PC-3 (cell line): ENCODE data around the gene FANCG. TPM values are rescaled to one million over a fixed set of nuclear protein-coding genes. Genes with fewer than 3 reads are reported as not detected.

Experiments
- ATAC-seq: fragments of 200-7000 bp; cut with Tn5 transposase; 2 replicates; pipeline ENCODE4 v1.9.1; 2020; ENCODE audit warnings: mild to moderate bottlenecking, moderate library complexity
- BruUV-seq: library from RNA; stranded (reverse); fragments of 400-500 nt; replicated peaks from 2 replicates; lab custom pipeline; 2021; lab: Mats Ljungman, UMichigan
- CTCF ChIA-PET: fragments of 300-600 bp; sonication (Branson Sonifier 250); formaldehyde crosslinking; loops from one replicate; lab custom pipeline; 2022; ENCODE audit warnings: antibody characterized with exemption; lab: Charles Lee
- POLR2A ChIA-PET: fragments of 300-600 bp; sonication (Branson Sonifier 250); formaldehyde crosslinking; loops from one replicate; lab custom pipeline; 2022; ENCODE audit warnings: antibody characterized with exemption; ENCODE audit not compliant: unreplicated experiment; lab: Charles Lee
- DNase-seq: peaks from one replicate; pipeline ENCODE4 v3.0.0-alpha.2; 2015
- H2AFZ ChIP-seq: fragments of 300-600 bp; sonication (generic); 2 replicates; pipeline ENCODE4 v1.6.0; 2016; ENCODE audit warnings: antibody characterized with exemption, low read length
- H3F3A ChIP-seq: fragments of 300-600 bp; sonication (generic); one replicate; pipeline ENCODE4 v1.6.0; 2017; ENCODE audit warnings: antibody characterized with exemption, low read length, control low read depth, mild to moderate bottlenecking; ENCODE audit not compliant: unreplicated experiment
- H3K27ac ChIP-seq: fragments of 300-600 bp; sonication (generic); 2 replicates; pipeline ENCODE4 v1.5.1; 2016; ENCODE audit warnings: mild to moderate bottlenecking, low read length
- H3K27me3 ChIP-seq: fragments of 300-600 bp; sonication (generic); 2 replicates; pipeline ENCODE4 v1.6.1; 2016; ENCODE audit warnings: low read length, mixed read lengths
- H3K36me3 ChIP-seq: fragments of 300-600 bp; sonication (generic); 2 replicates; pipeline ENCODE4 v1.6.1; 2016; ENCODE audit warnings: low read depth, mixed run types, low read length, mixed read lengths
- H3K4me1 ChIP-seq: fragments of 300-600 bp; sonication (generic); 2 replicates; pipeline ENCODE4 v1.5.1; 2016; ENCODE audit warnings: low read length; ENCODE audit not compliant: insufficient read depth
- H3K4me2 ChIP-seq: fragments of 300-600 bp; sonication (generic); 2 replicates; pipeline ENCODE4 v1.6.0; 2016; ENCODE audit warnings: low read length
- H3K4me3 ChIP-seq: fragments of 300-600 bp; sonication (generic); 2 replicates; pipeline ENCODE4 v1.5.1; 2016; ENCODE audit warnings: mild to moderate bottlenecking, low read length, mixed read lengths
- H3K79me2 ChIP-seq: fragments of 300-600 bp; sonication (generic); 2 replicates; pipeline ENCODE4 v1.6.1; 2017; ENCODE audit warnings: low read length, mixed read lengths
- H3K9ac ChIP-seq: fragments of 300-600 bp; sonication (generic); 2 replicates; pipeline ENCODE4 v1.6.0; 2016; ENCODE audit warnings: mild to moderate bottlenecking, low read length
- H3K9me2 ChIP-seq: fragments of 300-600 bp; sonication (generic); replicated peaks from 2 replicates; pipeline ENCODE4 v1.6.1; 2016; ENCODE audit warnings: mixed run types, low read length, mixed read lengths
- H3K9me3 ChIP-seq: fragments of 300-600 bp; sonication (generic); 2 replicates; pipeline ENCODE4 v1.6.1; 2016; ENCODE audit warnings: low read length, mixed read lengths
- H4K20me1 ChIP-seq: fragments of 300-600 bp; sonication (generic); 2 replicates; pipeline ENCODE4 v1.6.1; 2016; ENCODE audit warnings: low read length, mixed read lengths
- EZH2 ChIP-seq: fragments of 300-600 bp; sonication (generic); IDR thresholded peaks from one replicate; pipeline ENCODE4 v1.6.1; 2017; ENCODE audit warnings: antibody characterized with exemption, mild to moderate bottlenecking, low read length; ENCODE audit not compliant: unreplicated experiment
- EZH2phosphoT487 ChIP-seq: fragments of 300-600 bp; sonication (generic); IDR thresholded peaks from 2 replicates; pipeline ENCODE4 v1.6.1; 2018; ENCODE audit warnings: mild to moderate bottlenecking, antibody characterized with exemption, low read length, borderline replicate concordance
- intact Hi-C: fragments of 100-400 bp; cut with micrococcal nuclease; formaldehyde crosslinking; loops from 2 replicates; pipeline ENCODE4 v1.9.0; 2023
- total RNA-seq: library from RNA; depleted of rRNA; stranded (reverse); fragments of >200 nt; gene quantifications from 2 replicates; pipeline ENCODE4 v1.2.3, GENCODE V29; 2014
- TF ChIP-seq, protein P1 (sequence below): fragments of 300-600 bp; sonication (generic); conservative IDR thresholded peaks from 2 replicates; pipeline ENCODE4 v1.5.1; 2017; ENCODE audit warnings: antibody characterized with exemption, low read depth, mild to moderate bottlenecking, low read length

Gene FANCG
- total RNA-seq, 1 experiment from 2014 or later: 32.6 TPM

DNA sequence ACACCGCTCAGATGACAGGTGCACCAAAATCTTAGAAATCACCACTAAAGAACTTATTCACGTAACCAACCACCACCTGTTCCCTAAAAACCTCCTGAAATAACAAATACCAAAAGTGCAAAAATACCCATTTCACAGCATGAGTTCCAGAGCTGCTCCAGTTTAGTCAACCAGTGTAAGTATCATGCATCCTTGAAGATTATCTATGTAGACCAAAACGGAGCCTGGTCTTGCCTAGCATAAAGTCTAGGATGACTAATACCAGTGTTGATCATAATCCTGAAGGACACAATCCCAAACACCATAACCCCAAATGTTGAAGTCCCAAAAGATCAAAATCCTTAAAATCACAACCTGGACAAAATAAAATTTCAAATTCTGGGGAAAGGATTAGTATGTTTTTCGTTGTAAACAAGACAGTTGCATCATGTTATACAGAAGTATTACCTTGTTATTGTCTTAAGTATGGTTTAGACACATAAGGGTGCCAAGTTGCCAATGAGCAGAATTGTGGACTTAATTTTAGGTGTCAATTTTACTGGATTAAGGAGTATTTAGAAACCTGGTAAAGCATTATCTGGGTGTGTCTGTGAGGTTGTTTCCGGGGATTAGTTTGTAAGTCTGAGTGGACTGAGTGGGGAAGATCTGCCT, 25.4 kb downstream of the FANCG start:
- Histone ChIP-seq H3K27ac (no peak overlapping the region), H3K27me3 (no peaks in the 10 kb centered on the region), H3K4me1 (no peaks in the 10 kb centered on the region), H3K9me3 (no peaks in the 10 kb centered on the region), H3K36me3 (peaks cover 46% of the 10 kb centered on the region), H3K4me3 (no peak overlapping the region), H3F3A (no peaks in the 10 kb centered on the region), H3K9ac (no peak overlapping the region), H2AFZ (no peak overlapping the region), H4K20me1 (peaks cover 3% of the 10 kb centered on the region; the same call in 1 of the 2 replicates), H3K4me2 (no peak overlapping the region), H3K9me2 (no peaks in the 10 kb centered on the region), H3K79me2 (no peaks in the 10 kb centered on the region)
- POLR2A ChIA-PET: no interaction called here
- no peak for DNase-seq
- TF ChIP-seq, protein P1, sequence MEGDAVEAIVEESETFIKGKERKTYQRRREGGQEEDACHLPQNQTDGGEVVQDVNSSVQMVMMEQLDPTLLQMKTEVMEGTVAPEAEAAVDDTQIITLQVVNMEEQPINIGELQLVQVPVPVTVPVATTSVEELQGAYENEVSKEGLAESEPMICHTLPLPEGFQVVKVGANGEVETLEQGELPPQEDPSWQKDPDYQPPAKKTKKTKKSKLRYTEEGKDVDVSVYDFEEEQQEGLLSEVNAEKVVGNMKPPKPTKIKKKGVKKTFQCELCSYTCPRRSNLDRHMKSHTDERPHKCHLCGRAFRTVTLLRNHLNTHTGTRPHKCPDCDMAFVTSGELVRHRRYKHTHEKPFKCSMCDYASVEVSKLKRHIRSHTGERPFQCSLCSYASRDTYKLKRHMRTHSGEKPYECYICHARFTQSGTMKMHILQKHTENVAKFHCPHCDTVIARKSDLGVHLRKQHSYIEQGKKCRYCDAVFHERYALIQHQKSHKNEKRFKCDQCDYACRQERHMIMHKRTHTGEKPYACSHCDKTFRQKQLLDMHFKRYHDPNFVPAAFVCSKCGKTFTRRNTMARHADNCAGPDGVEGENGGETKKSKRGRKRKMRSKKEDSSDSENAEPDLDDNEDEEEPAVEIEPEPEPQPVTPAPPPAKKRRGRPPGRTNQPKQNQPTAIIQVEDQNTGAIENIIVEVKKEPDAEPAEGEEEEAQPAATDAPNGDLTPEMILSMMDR: no peak
- TF ChIP-seq EZH2 (no peak), EZH2phosphoT487 (no peak)
- intact Hi-C loops: no loop called here
- CTCF ChIA-PET: no interaction called here
- no peak for ATAC-seq
- BruUV-seq: no TSS peak

DNA sequence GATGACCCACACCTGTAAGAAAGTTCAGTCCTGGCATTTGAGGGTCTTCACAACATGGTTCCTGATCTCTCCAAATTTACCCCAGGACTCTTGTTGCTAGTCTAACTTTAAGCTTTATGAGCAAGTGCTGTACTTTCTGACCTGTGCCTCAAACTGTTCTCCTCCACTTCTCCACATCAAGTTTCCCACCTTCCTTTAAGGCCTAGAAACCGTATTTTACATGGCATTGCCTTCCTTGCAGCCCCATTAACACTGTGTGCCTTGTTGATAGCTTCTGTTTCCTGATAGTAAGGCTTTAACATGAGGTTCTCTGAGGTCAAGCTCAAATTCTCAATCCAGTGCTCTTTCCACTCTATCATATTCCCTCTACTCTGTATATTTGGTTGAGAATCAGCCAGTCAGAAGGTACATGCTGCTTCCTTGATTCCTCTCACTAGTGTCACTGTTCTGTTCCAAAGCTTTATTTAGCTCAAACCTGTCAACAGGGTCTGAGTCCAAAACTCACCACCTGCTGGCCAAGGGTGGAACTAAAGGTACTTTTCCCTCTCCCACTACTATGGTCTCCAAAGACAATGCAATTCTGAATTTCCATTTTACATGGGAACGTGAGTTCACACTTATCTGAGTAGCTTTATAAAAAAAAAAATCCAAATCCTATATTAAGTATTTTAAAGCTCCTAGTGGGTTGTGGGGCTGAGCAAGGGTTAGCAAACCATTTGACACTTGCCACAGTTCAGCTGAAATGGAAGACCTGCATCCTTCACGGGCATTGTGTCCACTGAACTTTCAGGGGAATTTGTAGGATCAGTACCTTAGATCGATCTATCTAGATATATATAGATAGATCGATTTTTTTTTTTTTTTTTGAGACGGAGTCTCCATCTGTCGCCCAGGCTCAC, 28.4 kb downstream of the FANCG start:
- ChIA-PET CTCF (interaction anchor here (0.6 to 2.4 kb wide), 4 partner anchors 50 to 152 kb away, joined by 3 to 16 read pairs (median 7); no protein-coding TSS in a partner anchor), POLR2A (interaction anchor here (0.6 kb wide), 1 partner anchor 63 kb away, joined by 3 read pairs; no protein-coding TSS in a partner anchor)
- Histone ChIP-seq H4K20me1 (no peaks in the 10 kb centered on the region; the same call in 1 of the 2 replicates), H3K4me1 (no peaks in the 10 kb centered on the region), H3K9me3 (no peaks in the 10 kb centered on the region), H3K4me2 (no peak overlapping the region), H2AFZ (no peak overlapping the region), H3F3A (no peaks in the 10 kb centered on the region), H3K27ac (no peak overlapping the region), H3K36me3 (peaks cover 28% of the 10 kb centered on the region), H3K27me3 (no peaks in the 10 kb centered on the region), H3K79me2 (no peaks in the 10 kb centered on the region), H3K9ac (no peak overlapping the region), H3K9me2 (no peaks in the 10 kb centered on the region), H3K4me3 (no peak overlapping the region)
- BruUV-seq: no TSS peak
- TF ChIP-seq, protein P1: peak; percentile 68
- no peak for TF ChIP-seq EZH2phosphoT487
- ATAC-seq (peak; percentile 60), DNase-seq (peak; percentile 61)
- intact Hi-C loops: loop anchor here (1.0 kb wide), 1 partner anchor 152 kb away; no protein-coding TSS in a partner anchor
